ENCODE results near the gene IL21.

- TF ChIP-seq, protein P1, sequence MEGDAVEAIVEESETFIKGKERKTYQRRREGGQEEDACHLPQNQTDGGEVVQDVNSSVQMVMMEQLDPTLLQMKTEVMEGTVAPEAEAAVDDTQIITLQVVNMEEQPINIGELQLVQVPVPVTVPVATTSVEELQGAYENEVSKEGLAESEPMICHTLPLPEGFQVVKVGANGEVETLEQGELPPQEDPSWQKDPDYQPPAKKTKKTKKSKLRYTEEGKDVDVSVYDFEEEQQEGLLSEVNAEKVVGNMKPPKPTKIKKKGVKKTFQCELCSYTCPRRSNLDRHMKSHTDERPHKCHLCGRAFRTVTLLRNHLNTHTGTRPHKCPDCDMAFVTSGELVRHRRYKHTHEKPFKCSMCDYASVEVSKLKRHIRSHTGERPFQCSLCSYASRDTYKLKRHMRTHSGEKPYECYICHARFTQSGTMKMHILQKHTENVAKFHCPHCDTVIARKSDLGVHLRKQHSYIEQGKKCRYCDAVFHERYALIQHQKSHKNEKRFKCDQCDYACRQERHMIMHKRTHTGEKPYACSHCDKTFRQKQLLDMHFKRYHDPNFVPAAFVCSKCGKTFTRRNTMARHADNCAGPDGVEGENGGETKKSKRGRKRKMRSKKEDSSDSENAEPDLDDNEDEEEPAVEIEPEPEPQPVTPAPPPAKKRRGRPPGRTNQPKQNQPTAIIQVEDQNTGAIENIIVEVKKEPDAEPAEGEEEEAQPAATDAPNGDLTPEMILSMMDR (IDR thresholded peaks at IDR 0.05): no peak
- TF ChIP-seq ZFX (IDR thresholded peaks at IDR 0.05; ENCODE audit: borderline replicate concordance): no peak
Observed at GRCh38 chr4:122603156-122603574, 17.7 kb downstream of the IL21 start.

All from 22Rv1 (cell line).